ENCODE measurements around the gene ESCO1.
"Not testable (repeated sequence)": the region's sequence is repeated elsewhere in the genome, so short reads cannot be mapped to it uniquely, and the experiment has no call there.

ESCO1 gene

DNA sequence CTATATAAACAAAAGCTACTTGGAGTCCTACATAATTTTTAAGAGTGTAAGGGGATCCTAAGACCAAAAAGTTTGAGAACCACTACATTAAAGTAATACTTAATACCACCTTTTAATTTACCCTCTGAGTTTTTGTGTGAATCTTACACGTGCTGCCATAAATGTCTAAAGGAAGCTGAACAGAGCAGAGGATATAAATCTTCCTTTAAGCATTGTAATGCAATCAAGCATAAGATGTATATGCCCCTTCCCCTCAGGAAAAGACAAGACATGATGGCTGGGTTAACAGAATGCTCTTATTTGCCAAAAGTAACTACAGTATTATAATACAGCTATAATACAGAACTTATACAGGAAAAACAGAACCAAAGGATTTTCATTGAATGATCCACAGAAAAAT lies 2.9 kb downstream of the ESCO1 start:
- no peak overlapping the region for H3K4me3 ChIP-seq
- H3K27ac ChIP-seq = no peak overlapping the region

DNA sequence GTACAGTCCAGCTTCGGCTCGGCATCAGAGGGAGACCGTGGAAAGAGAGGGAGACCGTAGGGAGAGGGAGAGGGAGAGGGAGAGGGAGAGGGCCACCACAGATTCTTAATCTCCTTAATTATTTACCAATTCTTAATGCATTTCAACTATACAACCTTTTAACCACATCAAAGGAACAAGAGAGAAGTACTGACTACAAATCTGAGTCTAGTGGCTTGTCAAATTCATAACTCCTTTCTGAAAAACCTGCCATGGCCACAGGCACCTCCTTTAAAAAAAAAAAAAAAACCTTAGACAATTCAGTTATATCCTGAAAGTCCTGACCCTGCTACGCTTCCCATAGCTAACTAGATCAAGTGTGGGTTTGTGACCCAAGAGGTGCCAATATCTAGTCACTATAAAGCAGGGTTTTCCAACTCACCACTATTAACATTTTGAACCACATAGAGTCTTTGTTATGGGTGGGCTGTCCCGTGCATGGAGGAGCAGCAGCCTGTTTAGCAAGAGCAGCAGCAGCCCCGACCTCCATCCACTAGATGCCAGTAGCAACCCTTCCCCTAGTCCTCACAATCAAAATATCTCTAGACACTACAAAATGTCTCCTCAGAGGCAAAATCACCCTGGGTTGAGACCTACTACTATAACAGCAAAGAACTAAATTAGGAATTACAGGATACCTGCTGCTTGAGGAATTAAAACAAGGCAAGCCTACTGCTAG lies 6.8 kb downstream of the ESCO1 start:
- Histone ChIP-seq H3K4me3 (no peak overlapping the region), H3K27ac (no peak overlapping the region)

DNA sequence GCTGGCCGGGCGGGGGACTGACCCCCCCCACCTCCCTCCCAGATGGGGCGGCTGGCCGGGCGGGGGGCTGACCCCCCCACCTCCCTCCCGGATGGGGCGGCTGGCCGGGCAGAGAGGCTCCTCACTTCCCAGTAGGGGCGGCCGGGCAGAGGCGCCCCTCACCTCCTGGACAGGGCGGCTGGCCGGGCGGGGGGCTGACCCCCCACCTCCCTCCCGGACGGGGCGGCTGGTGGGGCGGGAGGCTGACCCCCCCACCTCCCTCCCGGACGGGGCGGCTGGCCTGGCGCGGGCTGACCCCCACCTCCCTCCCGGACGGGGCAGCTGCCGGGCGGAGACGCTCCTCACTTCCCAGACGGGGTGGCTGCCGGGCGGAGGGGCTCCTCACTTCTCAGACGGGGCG lies 8.1 kb downstream of the ESCO1 start:
- H3K4me3 ChIP-seq = not testable (repeated sequence)

DNA sequence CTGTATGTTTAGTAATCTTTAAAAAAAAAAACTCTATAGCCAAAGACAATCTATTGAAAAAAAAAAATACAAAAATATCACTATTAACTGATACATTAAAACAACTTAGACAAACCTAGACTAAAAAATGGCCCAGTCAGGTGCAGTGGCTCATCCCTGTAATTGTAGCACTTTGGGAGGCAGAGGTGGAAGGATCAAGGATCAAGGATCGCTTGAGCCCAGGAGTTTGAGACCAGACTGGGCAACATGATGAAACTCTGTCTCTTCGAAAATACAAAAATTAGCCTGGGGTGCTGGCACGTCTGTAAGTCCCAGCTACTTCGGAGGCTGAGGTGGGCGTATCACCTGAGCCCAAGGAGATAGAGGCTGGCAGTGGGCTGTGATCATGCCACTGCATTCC lies 16.1 kb downstream of the ESCO1 start:
- H3K27ac ChIP-seq = no peak overlapping the region

More for the DNA sequence above, 8.1 kb downstream of the ESCO1 start:
- not testable (repeated sequence) for H3K27ac ChIP-seq

DNA sequence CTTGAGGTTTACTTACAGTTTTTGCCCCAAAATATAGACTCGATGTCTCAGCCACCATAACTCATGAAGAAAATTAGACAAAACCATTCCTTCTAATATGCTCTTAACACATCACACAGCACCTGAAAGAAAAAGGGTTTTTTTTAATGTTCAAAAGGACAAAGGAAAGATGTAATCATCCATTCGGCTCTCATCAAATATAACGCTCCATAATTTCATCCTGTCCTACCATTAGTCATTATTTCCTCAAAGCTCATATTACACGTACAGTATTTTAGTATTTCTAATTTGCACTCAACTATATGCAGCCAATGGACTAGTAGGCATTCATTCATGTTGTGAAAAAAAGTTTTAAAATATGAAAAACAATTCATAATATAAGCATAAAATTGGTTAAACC lies 24.8 kb downstream of the ESCO1 start:
- Histone ChIP-seq H3K27ac (no peak overlapping the region), H3K4me3 (no peak overlapping the region)

More for the DNA sequence above, 16.1 kb downstream of the ESCO1 start:
- no peak overlapping the region for H3K4me3 ChIP-seq

DNA sequence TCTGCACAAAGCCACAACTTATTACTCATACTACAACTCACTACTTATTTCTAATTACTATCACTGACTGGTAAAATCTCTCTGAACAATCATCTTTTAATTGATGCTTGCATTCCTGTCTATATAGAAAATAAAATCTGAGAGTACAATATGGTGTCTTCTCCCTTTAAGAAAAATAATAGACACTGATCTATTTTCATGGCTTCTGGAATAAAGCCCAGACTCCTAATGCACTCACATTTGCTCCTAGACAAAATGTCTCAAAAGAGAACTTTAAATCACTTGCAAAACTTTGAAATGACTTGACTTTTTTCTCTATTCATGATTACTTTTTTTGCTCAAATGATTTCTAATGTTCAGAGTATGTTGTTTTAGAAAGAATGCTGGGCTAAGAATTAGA lies 28.7 kb downstream of the ESCO1 start:
- no peak overlapping the region for H3K27ac ChIP-seq
- no peak overlapping the region for H3K4me3 ChIP-seq

DNA sequence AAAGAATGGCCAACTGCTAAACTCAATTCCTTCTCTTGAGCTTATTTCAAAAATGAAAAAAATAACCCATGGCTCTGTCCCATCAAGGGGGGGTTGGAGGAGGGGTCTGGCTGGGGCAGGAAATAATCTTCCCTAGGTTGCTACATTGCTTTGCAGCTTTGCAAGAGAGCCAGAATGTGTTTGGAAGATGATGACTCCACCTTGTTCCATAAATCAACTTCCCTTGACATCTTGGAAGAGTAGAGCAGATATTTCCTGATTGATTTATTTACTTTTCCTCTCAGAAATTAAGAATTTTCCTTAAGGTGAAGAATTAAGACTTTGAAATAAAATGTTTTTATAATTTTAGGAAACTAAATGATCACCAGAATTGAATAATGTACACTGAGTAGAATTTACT lies 41.3 kb downstream of the ESCO1 start:
- no peak overlapping the region for H3K27ac ChIP-seq
- no peak overlapping the region for H3K4me3 ChIP-seq

DNA sequence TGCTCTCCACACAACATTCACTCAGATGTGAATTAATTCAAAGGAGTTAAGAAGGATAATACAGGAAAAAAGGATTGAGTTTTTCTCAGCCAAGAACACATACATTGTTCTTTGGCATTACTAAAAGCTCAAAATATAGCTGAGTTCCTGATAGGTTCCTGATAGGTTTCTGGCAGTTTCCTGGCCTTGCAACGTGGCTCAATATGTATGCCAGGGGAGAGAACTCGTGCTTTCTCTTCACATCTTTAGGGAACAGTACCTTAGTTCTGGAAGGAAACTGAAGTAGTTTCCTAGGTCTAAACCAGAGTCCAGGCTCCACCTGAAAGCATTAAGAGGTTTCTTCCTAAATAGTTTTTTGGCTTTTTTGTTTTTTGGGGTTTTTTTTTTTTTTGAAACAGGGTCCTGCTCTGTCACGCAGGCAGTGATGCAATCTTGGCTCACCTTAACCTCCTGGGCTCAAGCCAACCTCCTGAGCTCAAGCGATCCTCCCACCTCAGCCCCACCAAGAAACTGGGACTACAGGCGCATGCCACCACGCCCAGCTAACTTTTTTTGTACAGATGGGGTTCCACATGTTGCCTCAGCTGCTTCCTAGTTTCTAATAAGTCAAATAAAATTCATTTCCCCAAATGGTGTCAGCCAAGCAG lies 42.8 kb downstream of the ESCO1 start:
- Histone ChIP-seq H3K27ac (peak overlapping the region in 1 of 21 experiments; percentile 15), H3K4me3 (no peak overlapping the region)

DNA sequence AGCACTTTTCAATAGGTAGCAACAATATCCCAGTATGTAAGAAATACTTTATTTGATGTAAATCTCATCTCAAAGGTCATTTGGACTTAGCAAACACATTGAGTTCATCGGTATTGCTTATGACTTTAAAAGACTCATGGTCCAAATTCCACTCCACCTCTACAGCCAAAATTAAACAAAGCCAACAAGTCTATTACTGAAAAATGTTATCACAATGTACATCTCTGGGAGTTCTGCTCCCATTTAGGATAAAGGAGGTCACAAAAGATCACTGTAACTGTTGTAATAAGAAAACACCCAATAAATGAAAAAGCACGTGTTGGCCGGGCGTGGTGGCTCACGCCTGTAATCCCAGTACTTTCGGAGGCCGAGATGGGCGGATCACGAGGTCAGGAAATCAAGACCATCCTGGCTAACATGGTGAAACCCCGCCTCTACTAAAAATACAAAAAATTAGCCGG lies 50.0 kb downstream of the ESCO1 start:
- H3K27ac ChIP-seq = no peak overlapping the region
- H3K4me3 ChIP-seq = no peak overlapping the region

DNA sequence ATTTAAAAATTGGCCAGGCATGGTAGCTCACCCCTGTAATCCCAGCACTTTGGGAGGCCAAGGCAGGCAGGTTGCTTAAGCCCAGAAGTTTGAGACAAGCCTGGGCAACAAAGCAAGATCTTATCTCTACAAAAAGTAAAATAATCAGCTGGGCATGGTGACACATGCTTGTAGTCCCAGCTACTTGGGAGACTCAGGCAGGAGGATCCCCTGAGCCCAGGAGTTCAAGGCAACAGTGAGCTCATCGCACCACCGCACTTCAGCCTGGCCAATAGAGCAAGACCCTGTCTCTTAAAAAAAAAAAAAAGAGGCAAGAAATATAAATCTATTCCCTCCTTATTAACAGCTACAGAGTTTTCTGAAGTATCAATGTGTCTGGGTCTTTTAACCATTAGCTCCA lies 51.9 kb downstream of the ESCO1 start:
- H3K4me3 ChIP-seq = no peak overlapping the region
- H3K27ac ChIP-seq = no peak overlapping the region

DNA sequence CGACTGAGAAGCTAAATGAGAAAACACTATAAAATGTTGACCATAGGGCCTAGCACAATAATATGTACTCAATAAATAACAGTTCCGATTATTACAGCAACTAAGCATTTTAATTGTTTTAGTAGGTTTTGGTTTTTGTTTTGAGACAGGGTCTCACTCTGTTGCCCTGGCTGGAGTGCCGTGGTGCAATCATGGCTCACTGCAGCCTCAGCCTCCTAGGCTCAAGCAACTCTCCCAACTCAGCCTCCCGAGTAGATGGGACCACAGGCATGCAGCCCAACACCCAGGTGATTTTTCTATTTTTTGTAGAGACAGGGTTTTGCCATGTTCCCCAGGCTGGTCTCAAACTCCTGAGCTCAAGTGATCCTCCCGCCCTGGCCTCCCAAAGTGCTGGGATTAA lies 54.1 kb downstream of the ESCO1 start:
- Histone ChIP-seq H3K27ac (no peak overlapping the region), H3K4me3 (no peak overlapping the region)

DNA sequence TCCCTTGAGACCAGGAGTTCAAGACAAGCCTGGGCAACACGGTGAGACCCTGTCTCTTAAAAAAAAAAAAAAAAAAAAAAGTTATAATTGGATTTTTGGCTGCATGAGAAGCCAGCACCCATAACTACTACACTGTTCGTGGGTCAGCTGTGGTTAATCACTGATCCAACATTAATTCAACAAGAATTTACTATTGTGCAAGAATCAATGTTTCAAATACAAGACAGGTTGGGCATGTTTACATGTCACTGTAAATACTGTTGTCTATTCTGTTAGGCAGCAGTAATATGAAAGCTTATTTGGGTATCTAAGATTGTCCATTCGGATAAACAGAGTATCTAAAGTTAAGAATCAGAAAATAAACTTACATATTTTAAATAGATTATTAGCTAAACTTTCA lies 62.3 kb downstream of the ESCO1 start:
- Histone ChIP-seq H3K27ac (no peak overlapping the region), H3K4me3 (no peak overlapping the region)

DNA sequence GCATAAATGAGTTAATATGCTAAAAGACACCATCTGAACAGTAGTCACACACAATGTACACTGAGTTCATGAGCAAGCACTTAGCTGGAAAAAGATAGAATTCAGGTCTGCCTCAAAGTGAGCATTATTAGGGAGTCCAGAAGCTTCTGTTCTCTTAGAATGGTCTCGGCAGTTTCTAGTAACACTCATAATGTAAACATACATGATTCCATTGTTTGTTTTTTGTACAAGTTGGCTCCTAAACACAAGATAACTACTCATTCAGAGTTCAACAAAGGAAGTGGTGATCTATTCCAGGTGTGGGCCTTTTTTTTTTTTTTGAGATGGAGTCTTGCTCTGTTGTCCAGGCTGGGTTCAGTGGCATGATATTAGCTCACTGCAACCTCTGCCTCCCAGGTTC lies 66.2 kb downstream of the ESCO1 start:
- Histone ChIP-seq H3K4me3 (no peak overlapping the region), H3K27ac (no peak overlapping the region)

DNA sequence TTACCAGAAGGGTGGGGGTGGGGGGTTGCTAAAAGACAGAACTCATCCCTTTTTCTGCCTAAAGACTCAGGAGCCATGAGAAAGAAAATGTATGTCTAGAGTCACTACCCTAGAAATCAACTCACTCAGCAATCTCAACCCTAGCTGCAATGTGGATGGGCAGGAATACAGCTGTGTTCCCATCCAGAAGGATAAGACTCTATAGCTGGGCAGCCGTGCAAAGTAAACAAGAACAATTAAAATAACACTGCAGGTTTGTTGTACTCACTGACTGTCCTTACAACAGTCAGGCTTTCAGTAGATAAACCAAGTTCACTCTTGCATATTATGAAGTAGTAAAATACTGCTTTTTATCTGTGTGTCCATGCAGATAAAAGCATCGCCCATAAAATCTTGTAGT lies 74.0 kb downstream of the ESCO1 start:
- Histone ChIP-seq H3K27ac (no peak overlapping the region), H3K4me3 (no peak overlapping the region)

DNA sequence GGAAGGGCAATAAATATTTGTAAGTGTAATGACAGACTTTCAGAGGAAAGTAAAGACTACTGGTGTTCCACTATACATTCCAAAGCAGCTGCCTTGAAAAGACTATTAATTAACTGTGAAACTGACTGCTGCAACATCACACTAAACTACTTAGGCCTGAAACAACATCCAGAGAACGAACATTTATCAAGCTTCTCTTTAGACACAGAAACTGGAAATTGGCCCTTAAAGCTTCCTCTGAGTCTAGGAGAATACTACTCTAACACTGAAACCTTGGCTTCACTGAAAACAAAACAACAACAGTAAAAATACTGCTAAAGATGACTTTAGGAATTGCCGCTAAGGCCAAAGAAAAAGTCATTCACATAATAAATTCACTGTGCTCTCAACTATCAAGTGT lies 74.6 kb downstream of the ESCO1 start:
- Histone ChIP-seq H3K27ac (no peak overlapping the region), H3K4me3 (no peak overlapping the region)

DNA sequence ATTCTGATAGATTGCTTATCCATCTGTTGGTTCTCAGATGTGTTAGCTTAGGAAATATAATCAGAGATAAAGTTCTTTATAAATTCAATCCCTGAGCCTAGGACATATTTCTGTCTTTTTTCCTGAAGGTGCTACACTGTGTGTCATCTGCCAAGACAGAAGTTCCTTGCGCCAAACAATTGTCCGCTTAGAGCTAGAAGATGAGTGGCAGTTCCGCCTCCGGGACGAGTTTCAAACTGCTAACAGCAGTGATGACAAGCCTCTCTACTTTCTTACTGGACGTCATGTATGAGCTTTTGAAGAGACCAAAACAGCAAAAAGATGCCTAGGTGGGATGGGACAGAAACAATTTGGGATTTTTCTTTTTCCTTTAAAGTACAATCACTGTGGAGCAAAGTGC lies 78.0 kb downstream of the ESCO1 start:
- no peak overlapping the region for H3K27ac ChIP-seq

DNA sequence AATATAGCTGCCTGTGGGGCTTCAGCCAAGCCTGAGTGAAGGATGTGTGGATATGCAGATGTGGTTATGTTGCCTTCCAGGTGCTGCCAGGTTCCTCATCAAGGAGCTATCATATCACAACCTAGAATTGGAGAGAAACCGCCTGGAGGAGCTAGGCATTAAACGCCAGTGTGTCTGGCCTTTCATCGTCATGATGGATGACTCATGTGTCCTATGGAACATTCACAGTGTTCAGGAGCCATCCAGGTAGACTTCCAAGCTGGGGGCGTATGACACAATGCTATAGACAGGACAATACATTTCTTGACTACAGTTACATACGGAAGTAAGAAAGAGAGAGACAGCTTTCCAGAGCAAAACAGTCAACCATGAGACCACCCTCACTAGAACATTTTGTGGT lies 86.8 kb downstream of the ESCO1 start:
- H3K27ac ChIP-seq = no peak overlapping the region
- no peak overlapping the region for H3K4me3 ChIP-seq

More for the DNA sequence above, 78.0 kb downstream of the ESCO1 start:
- no peak overlapping the region for H3K4me3 ChIP-seq

DNA sequence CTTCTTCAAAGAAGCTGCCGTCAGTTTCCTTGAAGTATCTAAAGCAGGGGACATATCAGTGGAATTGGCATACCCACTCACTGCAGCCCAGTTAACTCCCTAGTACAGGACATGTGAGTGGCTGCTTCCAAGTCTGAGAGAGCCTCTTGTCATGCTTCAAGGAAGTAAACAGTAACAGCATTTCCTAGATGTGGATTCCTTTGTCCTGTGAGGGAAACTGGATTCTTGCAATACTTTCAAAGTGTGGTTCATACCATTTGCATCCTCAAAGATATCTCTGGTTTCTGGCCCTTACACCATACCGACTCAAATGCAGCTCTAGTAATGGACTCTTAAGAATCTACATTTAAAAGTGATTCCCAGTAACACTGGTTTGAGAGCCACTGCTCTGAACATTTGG lies 87.2 kb downstream of the ESCO1 start:
- H3K4me3 ChIP-seq = no peak overlapping the region
- no peak overlapping the region for H3K27ac ChIP-seq

DNA sequence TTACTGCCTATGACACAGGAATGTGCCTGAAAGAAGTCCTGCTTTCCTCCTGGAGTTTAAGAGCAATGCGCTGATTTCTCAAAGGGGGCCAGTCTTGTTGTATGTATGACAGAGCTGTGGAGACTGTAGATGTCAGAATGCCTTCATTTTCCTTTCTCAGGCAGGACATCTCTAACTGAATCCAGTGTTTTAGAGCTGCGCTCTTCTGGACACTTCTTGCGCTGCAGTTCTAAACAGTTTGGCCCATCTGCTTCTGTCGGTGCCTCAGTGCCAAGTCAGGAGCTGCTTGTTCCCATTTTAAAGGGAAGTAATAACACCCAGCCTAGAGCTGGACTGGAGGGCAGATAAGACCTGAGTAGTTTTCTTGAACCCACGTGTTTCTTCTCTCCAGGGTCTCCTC lies 91.4 kb downstream of the ESCO1 start:
- Histone ChIP-seq H3K27ac (no peak overlapping the region), H3K4me3 (no peak overlapping the region)

DNA sequence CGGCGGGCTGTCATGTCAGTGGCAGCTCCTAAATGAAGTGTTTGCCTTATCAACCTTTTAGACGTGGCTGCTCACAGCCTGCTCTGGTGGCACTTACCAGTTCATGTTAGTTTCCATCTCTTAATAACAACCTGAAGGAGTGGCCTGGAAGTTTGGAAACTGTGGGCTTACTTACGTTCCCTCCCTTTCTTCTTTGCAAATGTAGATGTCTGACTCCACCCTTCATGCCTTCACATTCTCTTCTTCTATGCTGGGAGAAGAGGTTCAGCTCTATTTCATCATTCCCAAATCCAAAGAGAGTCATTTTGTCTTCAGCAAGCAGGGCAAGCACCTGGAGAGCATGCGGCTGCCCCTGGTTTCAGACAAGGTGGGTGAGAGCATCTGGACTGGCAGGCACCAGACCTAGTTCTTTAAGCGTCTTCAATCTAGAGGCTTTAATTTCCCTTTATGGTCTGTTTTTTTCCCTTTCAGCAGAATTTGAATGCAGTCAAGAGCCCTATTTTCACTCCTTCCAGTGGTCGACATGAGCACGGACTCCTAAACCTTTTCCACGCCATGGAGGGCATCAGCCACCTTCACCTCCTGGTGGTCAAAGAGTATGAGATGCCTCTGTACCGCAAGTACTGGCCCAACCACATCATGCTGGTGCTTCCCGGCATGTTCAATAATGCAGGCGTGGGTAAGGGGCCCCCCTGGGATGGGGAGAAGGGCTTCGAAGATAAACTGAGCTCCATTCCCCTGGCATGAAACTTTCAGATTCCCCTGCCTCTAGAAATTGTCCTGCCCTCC lies 92.4 kb downstream of the ESCO1 start:
- Histone ChIP-seq H3K4me3 (no peak overlapping the region), H3K27ac (no peak overlapping the region)

DNA sequence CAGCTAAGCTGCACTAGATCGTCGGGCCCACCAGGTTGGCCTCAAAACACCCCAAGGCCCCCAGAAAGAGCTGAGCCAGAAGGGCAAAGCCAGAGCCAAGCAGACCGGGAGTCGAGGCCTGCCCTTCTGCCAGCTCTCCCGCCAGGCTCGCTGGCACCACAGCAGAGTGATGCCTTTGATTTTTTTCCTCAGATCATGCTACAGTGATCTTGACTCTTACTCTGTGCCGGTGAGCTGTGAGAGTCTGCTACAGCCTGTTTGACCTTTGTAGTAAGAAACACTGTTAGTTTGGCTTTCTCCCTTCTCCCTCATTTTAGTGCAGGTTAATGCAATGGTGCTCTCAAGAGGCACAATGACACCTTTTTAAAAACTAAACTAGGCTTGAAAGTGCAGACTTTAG lies 97.8 kb downstream of the ESCO1 start:
- Histone ChIP-seq H3K27ac (no peak overlapping the region), H3K4me3 (no peak overlapping the region)
